ENCODE measurements around the gene TTLL11.

TTLL11 gene

DNA sequence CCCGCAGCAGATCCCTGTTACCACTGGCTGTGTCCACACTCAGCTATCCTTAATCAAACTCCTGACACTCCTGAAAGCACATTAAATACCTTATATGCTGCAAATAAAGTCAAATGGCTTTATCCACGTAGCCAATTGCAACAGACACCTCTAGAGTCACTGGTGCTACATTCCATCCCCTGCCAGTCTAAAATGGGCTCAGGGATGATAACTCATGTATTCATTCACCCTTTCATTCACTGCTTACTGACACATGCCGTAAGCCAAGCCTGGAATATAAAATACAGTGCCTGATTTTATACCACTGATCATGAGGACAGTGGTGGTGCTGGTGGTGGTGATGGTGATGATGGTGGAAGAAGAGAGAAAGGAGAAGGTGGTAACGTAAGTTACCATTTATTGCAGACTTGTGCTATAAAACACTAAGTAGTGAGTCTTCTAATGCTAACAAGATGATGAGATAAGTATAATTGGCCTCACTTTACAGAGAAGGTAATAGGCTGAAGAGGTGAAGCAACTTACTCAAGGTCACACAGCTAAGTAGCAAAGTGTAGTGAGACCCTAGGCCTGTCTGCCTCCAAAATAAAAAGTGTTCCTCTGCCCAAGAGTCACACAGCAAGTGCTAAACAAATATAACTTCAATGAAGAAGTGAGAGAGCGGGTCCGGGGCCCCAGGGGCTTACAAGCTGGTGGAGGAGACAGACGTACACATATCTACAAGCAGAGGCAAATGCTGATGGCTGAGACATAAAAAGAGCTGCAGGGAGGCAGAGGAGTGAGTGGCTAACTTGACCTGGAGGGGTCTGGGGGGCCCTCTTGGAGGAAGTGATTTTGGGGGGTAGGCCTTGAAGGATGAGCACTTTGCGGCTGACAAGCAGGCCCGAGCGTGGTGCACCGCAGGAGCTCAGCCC, 1.2 kb downstream of the TTLL11 start:
- WGBS (ENCODE audit: insufficient coverage), result 73% methylated on average over 9 of the region's 11 CpGs
- ChIA-PET POLR2A (no interaction called here), CTCF (interaction anchor here (0.5 to 8.7 kb wide), 3 partner anchors 30 to 1032 kb away, joined by 3 to 225 read pairs (median 3); no protein-coding TSS in a partner anchor)
- Histone ChIP-seq H3K27me3 (replicated peaks in 2 of 5; ENCODE audit: control insufficient read depth in 4 of 5, insufficient read depth in 5 of 5, low read length in 4 of 5) (peaks cover 0 to 5% (median 0%) of the 10 kb centered on the region in 5 experiments), H3K4me3 (ENCODE audit: control insufficient read depth in 1 of 7, extremely low read depth in 1 of 7, insufficient read depth in 4 of 7, low read depth in 2 of 7, low read length in 6 of 7) (peak overlapping the region in 6 of 7 experiments; percentile 60 to 84 (median 75)), H3K4me1 (ENCODE audit: control extremely low read depth in 1 of 4, control insufficient read depth in 4 of 4, insufficient read depth in 4 of 4, low read length in 3 of 4) (peaks cover 3 to 31% (median 22%) of the 10 kb centered on the region in 4 experiments), H3K9me3 (ENCODE audit: control extremely low read depth in 1 of 5, control insufficient read depth in 4 of 5, insufficient read depth in 2 of 5, low read depth in 1 of 5, low read length in 4 of 5) (no peaks in the 10 kb centered on the region), H3K36me3 (ENCODE audit: control insufficient read depth in 4 of 4, insufficient read depth in 4 of 4, low read length in 3 of 4) (no peaks in the 10 kb centered on the region), H3K27ac (ENCODE audit: insufficient read depth in 1 of 2, low read depth in 1 of 2, low read length in 2 of 2, poor library complexity in 1 of 2, severe bottlenecking in 2 of 2) (no peak overlapping the region)
- peak in 2 of 3 donors; percentile 5 to 14 for DNase-seq

DNA sequence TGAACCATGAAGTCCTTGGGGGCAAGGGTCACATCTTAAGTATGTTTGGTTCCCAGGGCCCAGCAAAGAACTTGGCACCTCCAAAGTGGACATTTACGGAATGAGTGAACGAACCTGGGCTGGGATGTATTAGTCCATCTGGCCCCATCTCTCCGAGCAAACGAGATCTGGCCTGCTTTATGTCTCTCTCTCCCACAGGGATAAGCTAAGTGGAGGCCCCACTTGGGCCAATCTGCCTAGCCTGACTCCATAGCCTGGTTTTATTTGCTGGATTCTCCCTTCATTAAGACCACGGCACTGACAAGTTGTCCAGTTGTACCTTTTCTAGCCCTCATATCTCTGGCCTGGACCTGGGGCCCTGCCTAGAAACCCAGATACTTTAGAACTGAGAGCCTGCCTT, 2.1 kb downstream of the TTLL11 start:
- POLR2A ChIA-PET, result no interaction called here

DNA sequence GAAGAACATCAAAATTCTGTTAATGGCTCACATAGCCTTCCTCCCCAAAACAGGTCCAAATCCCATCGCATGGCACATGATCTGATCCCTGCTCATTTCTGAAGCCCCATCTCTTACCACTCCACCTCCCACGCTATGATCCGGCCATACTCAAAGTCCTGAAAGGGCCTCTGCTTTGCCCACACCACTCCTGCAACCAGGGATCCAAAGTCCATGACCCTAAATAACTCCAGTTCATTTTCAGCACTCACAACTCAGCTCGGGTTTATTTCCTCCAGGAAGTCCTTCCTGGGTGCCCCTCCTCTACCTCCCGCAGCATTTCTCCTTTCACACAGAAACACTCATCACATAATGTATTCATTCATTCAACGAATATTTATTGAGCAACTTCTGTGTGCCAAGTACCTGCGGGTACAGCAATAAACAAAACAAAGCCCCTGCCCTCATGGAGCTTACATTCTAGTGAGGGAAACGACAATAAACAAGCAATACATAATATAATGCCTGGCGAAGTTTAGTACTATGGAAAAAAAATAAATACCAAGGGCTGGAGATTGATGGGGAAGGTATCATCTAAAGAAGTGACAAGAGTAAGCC, 2.7 kb downstream of the TTLL11 start:
- no peak overlapping the region for H3K4me3 ChIP-seq (ENCODE audit: control insufficient read depth in 1 of 7, extremely low read depth in 1 of 7, insufficient read depth in 4 of 7, low read depth in 2 of 7, low read length in 6 of 7)
- H3K4me1 ChIP-seq (ENCODE audit: control extremely low read depth in 1 of 4, control insufficient read depth in 4 of 4, insufficient read depth in 4 of 4, low read length in 3 of 4), result peaks cover 3 to 30% (median 22%) of the 10 kb centered on the region in 4 experiments
- H3K9me3 ChIP-seq (ENCODE audit: control extremely low read depth in 1 of 5, control insufficient read depth in 4 of 5, insufficient read depth in 2 of 5, low read depth in 1 of 5, low read length in 4 of 5), result no peaks in the 10 kb centered on the region
- 100% methylated on average over 6 of the region's 9 CpGs for WGBS (ENCODE audit: insufficient coverage)
- no peak for DNase-seq
- ChIA-PET CTCF (interaction anchor here (6.8 kb wide), 1 partner anchor 8 kb away, joined by 28 read pairs; no protein-coding TSS in a partner anchor), POLR2A (no interaction called here)
- H3K27me3 ChIP-seq (replicated peaks in 2 of 5; ENCODE audit: control insufficient read depth in 4 of 5, insufficient read depth in 5 of 5, low read length in 4 of 5), result peaks cover 0 to 5% (median 0%) of the 10 kb centered on the region in 5 experiments
- no peaks in the 10 kb centered on the region for H3K36me3 ChIP-seq (ENCODE audit: control insufficient read depth in 4 of 4, insufficient read depth in 4 of 4, low read length in 3 of 4)
- H3K27ac ChIP-seq (ENCODE audit: insufficient read depth in 1 of 2, low read depth in 1 of 2, low read length in 2 of 2, poor library complexity in 1 of 2, severe bottlenecking in 2 of 2), result no peak overlapping the region

More for the DNA sequence above, 2.1 kb downstream of the TTLL11 start:
- H3K27me3 ChIP-seq (replicated peaks in 2 of 5; ENCODE audit: control insufficient read depth in 4 of 5, insufficient read depth in 5 of 5, low read length in 4 of 5), result peaks cover 0 to 5% (median 0%) of the 10 kb centered on the region in 5 experiments
- no peak overlapping the region for H3K4me3 ChIP-seq (ENCODE audit: control insufficient read depth in 1 of 7, extremely low read depth in 1 of 7, insufficient read depth in 4 of 7, low read depth in 2 of 7, low read length in 6 of 7)
- no peak for DNase-seq
- 92% methylated on average over 5 of the region's 5 CpGs for WGBS (ENCODE audit: insufficient coverage)
- no peaks in the 10 kb centered on the region for H3K9me3 ChIP-seq (ENCODE audit: control extremely low read depth in 1 of 5, control insufficient read depth in 4 of 5, insufficient read depth in 2 of 5, low read depth in 1 of 5, low read length in 4 of 5)
- no peak overlapping the region for H3K27ac ChIP-seq (ENCODE audit: insufficient read depth in 1 of 2, low read depth in 1 of 2, low read length in 2 of 2, poor library complexity in 1 of 2, severe bottlenecking in 2 of 2)
- peaks cover 3 to 31% (median 22%) of the 10 kb centered on the region in 4 experiments for H3K4me1 ChIP-seq (ENCODE audit: control extremely low read depth in 1 of 4, control insufficient read depth in 4 of 4, insufficient read depth in 4 of 4, low read length in 3 of 4)
- CTCF ChIA-PET, result interaction anchor here (6.8 kb wide), 1 partner anchor 8 kb away, joined by 28 read pairs; no protein-coding TSS in a partner anchor
- H3K36me3 ChIP-seq (ENCODE audit: control insufficient read depth in 4 of 4, insufficient read depth in 4 of 4, low read length in 3 of 4), result no peaks in the 10 kb centered on the region

DNA sequence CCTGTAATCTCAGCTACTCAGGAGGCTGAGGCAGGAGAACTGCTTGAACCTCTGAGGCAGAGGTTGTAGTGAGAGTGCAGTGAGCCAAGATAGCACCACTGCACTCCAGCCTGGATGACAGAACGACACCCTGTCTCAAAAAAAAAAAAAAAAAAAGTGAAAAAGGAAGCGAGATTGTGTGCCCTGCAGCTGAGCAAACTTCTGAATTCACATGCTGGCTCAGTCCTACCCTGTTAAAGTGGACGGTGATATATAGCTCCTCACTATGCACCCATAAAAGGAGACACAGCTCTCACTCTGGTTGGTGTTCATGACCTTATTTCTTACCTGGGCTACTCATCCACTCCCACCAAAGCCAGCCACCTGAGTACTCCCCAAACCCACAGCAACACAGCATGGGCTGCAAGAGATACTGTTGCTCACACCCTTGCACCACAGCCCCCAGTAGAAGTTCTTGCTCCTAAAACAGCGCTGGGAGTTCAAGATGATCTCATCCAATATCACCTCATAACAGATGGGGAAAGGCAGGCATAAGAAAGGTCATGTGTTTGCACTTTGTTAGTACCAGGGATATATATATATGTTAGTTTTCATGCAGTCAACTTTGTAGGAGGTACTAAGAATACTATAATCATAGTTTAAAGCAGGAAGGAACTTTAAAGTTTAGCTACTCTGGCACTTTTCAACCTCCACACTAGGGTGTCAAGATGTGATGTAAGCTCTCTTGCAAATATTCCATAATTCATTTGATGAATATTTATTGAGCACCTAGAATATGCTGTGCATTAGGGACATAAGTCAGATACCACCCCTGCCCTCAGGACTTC, 4.0 kb downstream of the TTLL11 start:
- peaks cover 3 to 24% (median 18%) of the 10 kb centered on the region in 4 experiments for H3K4me1 ChIP-seq (ENCODE audit: control extremely low read depth in 1 of 4, control insufficient read depth in 4 of 4, insufficient read depth in 4 of 4, low read length in 3 of 4)
- H3K9me3 ChIP-seq (ENCODE audit: control extremely low read depth in 1 of 5, control insufficient read depth in 4 of 5, insufficient read depth in 2 of 5, low read depth in 1 of 5, low read length in 4 of 5), result no peaks in the 10 kb centered on the region
- no peaks in the 10 kb centered on the region for H3K36me3 ChIP-seq (ENCODE audit: control insufficient read depth in 4 of 4, insufficient read depth in 4 of 4, low read length in 3 of 4)
- ChIA-PET CTCF (interaction anchor here (1.5 to 6.8 kb wide), 2 partner anchors 10 to 35 kb away, joined by 3 to 28 read pairs; no protein-coding TSS in a partner anchor), POLR2A (interaction anchor here (0.6 kb wide), 1 partner anchor 176 kb away, joined by 4 read pairs; the partner anchor contains the start of genes MRRF and RBM18)
- no peaks in the 10 kb centered on the region for H3K27me3 ChIP-seq (replicated peaks in 2 of 5; ENCODE audit: control insufficient read depth in 4 of 5, insufficient read depth in 5 of 5, low read length in 4 of 5)
- H3K4me3 ChIP-seq (ENCODE audit: control insufficient read depth in 1 of 7, extremely low read depth in 1 of 7, insufficient read depth in 4 of 7, low read depth in 2 of 7, low read length in 6 of 7), result no peak overlapping the region
- H3K27ac ChIP-seq (ENCODE audit: insufficient read depth in 1 of 2, low read depth in 1 of 2, low read length in 2 of 2, poor library complexity in 1 of 2, severe bottlenecking in 2 of 2), result no peak overlapping the region
- DNase-seq, result no peak
- 100% methylated on average over 2 of the region's 4 CpGs for WGBS (ENCODE audit: insufficient coverage)

DNA sequence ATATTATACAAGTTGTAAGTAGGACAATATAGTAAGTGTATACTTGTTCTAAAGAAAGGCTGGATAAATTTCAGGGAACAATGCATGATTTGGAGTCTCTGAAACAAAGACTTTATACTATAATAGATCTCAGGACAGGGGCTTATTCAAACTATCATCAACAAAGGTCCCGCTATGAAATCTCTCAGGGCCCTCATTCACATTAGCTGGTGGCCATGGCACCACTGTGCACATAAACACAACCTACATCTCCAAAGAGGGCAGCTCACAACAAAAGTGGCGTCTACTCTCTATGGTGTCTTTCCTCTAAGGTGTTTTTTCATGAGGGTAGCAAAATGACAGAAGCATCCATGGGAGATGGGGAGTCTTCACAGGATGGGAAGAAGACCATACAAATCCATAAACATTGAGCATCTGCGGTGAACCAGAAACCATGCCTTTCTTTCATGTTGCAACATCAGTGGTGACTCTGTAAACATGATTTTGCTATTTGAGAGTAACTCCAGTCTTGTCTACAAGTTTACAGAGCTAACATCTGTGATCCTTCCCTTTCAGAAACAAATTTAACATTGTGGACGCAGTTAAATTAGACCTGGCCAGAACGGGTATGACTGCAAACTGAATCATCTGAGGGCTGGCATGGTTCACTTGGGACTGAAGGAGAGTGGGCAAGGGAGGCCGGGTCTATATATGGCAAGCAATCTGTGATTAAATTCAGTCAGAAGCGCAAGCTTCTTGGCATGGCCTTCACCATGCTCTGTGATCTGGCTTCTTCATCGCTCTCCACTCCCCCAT, 5.5 kb downstream of the TTLL11 start:
- Histone ChIP-seq H3K4me1 (ENCODE audit: control extremely low read depth in 1 of 4, control insufficient read depth in 4 of 4, insufficient read depth in 4 of 4, low read length in 3 of 4) (peaks cover 3 to 13% (median 9%) of the 10 kb centered on the region in 4 experiments), H3K36me3 (ENCODE audit: control insufficient read depth in 4 of 4, insufficient read depth in 4 of 4, low read length in 3 of 4) (no peaks in the 10 kb centered on the region), H3K4me3 (ENCODE audit: control insufficient read depth in 1 of 7, extremely low read depth in 1 of 7, insufficient read depth in 4 of 7, low read depth in 2 of 7, low read length in 6 of 7) (no peak overlapping the region), H3K27ac (ENCODE audit: insufficient read depth in 1 of 2, low read depth in 1 of 2, low read length in 2 of 2, poor library complexity in 1 of 2, severe bottlenecking in 2 of 2) (no peak overlapping the region), H3K9me3 (ENCODE audit: control extremely low read depth in 1 of 5, control insufficient read depth in 4 of 5, insufficient read depth in 2 of 5, low read depth in 1 of 5, low read length in 4 of 5) (no peaks in the 10 kb centered on the region), H3K27me3 (replicated peaks in 2 of 5; ENCODE audit: control insufficient read depth in 4 of 5, insufficient read depth in 5 of 5, low read length in 4 of 5) (no peaks in the 10 kb centered on the region)
- WGBS (ENCODE audit: insufficient coverage), result 94% methylated on average over 7 of the region's 8 CpGs
- POLR2A ChIA-PET, result interaction anchor here (0.6 kb wide), 1 partner anchor 72 kb away, joined by 4 read pairs; no protein-coding TSS in a partner anchor
- no peak for DNase-seq
- CTCF ChIA-PET, result interaction anchor here (1.0 to 6.8 kb wide), 2 partner anchors 11 to 393 kb away, joined by 4 to 28 read pairs; no protein-coding TSS in a partner anchor

DNA sequence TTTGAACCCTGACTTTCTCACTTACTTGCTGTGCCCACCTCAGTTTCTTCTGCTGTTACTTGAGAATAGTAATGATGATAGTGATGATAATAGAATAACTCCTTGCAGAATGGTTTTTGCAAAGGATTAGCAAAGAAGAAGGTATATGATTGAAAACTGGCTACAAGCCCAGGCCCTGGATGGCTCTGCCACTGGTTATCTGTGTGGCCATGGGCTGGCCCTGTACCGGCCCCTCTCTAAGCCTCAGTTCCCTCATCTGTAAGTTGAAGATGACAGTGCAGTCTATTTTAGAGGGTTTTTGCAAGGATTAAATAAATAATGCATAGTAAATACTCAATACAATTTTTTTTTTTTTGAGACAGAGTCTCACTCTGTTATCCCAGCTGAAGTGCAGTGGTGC, 6.2 kb downstream of the TTLL11 start:
- Histone ChIP-seq H3K27me3 (replicated peaks in 2 of 5; ENCODE audit: control insufficient read depth in 4 of 5, insufficient read depth in 5 of 5, low read length in 4 of 5) (no peaks in the 10 kb centered on the region), H3K36me3 (ENCODE audit: control insufficient read depth in 4 of 4, insufficient read depth in 4 of 4, low read length in 3 of 4) (no peaks in the 10 kb centered on the region), H3K4me3 (ENCODE audit: control insufficient read depth in 1 of 7, extremely low read depth in 1 of 7, insufficient read depth in 4 of 7, low read depth in 2 of 7, low read length in 6 of 7) (no peak overlapping the region), H3K27ac (ENCODE audit: insufficient read depth in 1 of 2, low read depth in 1 of 2, low read length in 2 of 2, poor library complexity in 1 of 2, severe bottlenecking in 2 of 2) (no peak overlapping the region), H3K4me1 (ENCODE audit: control extremely low read depth in 1 of 4, control insufficient read depth in 4 of 4, insufficient read depth in 4 of 4, low read length in 3 of 4) (peaks cover 0 to 5% (median 3%) of the 10 kb centered on the region in 4 experiments), H3K9me3 (ENCODE audit: control extremely low read depth in 1 of 5, control insufficient read depth in 4 of 5, insufficient read depth in 2 of 5, low read depth in 1 of 5, low read length in 4 of 5) (no peaks in the 10 kb centered on the region)
- CTCF ChIA-PET, result interaction anchor here (6.8 kb wide), 1 partner anchor 12 kb away, joined by 28 read pairs; no protein-coding TSS in a partner anchor
- DNase-seq, result no peak
- POLR2A ChIA-PET, result interaction anchor here (0.6 kb wide), 1 partner anchor 71 kb away, joined by 4 read pairs; no protein-coding TSS in a partner anchor
- no CpG with 5 or more reads among the region's 1 CpG for WGBS (ENCODE audit: insufficient coverage)

Data from common myeloid progenitor, CD34-positive (primary cell).